Measurements from ENCODE around the gene TTC34. TPM values are rescaled to one million over a fixed set of nuclear protein-coding genes. Genes with fewer than 3 reads are reported as not detected.
"Not testable (repeated sequence)": the region's sequence is repeated elsewhere in the genome, so short reads cannot be mapped to it uniquely, and the experiment has no call there.

TTC34 gene
- total RNA-seq, 2 donors from 2014 or later: under 0.01 to 0.52 TPM

- no peaks in the 10 kb centered on the region for H3K9me3 ChIP-seq
These were observed 18.4 kb downstream of the TTC34 start for GRCh38 chr1:2783069-2783434.

GRCh38 chr1:2781627-2782026, 19.9 kb downstream of the TTC34 start:
- H3K4me3 ChIP-seq: no peak overlapping the region
- WGBS, 2 donors: 52 to 60% methylated on average over 2 of the region's 2 CpGs
- intact Hi-C loops (cut with DNase I): no loop called here
- H3K27ac ChIP-seq: no peak overlapping the region
- H3K4me1 ChIP-seq: no peaks in the 10 kb centered on the region
- peaks cover 0 to 13% of the 10 kb centered on the region in 2 donors for H3K27me3 ChIP-seq
- no peak for ATAC-seq
- H3K36me3 ChIP-seq (replicated peaks in 1 of 2; ENCODE audit: insufficient read depth in 1 of 2, low read depth in 2 of 2): no peaks in the 10 kb centered on the region
- no peaks in the 10 kb centered on the region for H3K9me3 ChIP-seq
- TF ChIP-seq POLR2A (IDR thresholded peaks at IDR 0.05) (no peak), CTCF (IDR thresholded peaks at IDR 0.05) (no peak)
- DNase-seq: no peak

More at GRCh38 chr1:2783069-2783434, 18.4 kb downstream of the TTC34 start:
- Histone ChIP-seq H3K4me3 (no peak overlapping the region), H3K36me3 (replicated peaks in 1 of 2; ENCODE audit: insufficient read depth in 1 of 2, low read depth in 2 of 2) (no peaks in the 10 kb centered on the region), H3K4me1 (no peaks in the 10 kb centered on the region), H3K27me3 (peaks cover 0 to 13% of the 10 kb centered on the region in 2 donors), H3K27ac (no peak overlapping the region)
- intact Hi-C loops (cut with DNase I): no loop called here
- DNase-seq (no peak), ATAC-seq (no peak)
- WGBS, 2 donors: 70 to 84% methylated on average over 4 to 5 of the region's 5 CpGs
- TF ChIP-seq CTCF (IDR thresholded peaks at IDR 0.05) (no peak), POLR2A (IDR thresholded peaks at IDR 0.05) (no peak)

GRCh38 chr1:2778220-2778592, 23.3 kb downstream of the TTC34 start:
- no peak for ATAC-seq
- no peak for DNase-seq
- 0 to 14% methylated on average over 1 to 3 of the region's 3 CpGs for WGBS, 2 donors

GRCh38 chr1:2777424-2778219, 23.9 kb downstream of the TTC34 start:
- Histone ChIP-seq H3K27ac (no peak overlapping the region), H3K4me1 (no peaks in the 10 kb centered on the region), H3K36me3 (replicated peaks in 1 of 2; ENCODE audit: insufficient read depth in 1 of 2, low read depth in 2 of 2) (no peaks in the 10 kb centered on the region), H3K27me3 (no peaks in the 10 kb centered on the region), H3K9me3 (no peaks in the 10 kb centered on the region), H3K4me3 (no peak overlapping the region)
- DNase-seq: no peak
- WGBS, 2 donors: 8 to 43% methylated on average over 2 to 10 of the region's 12 CpGs
- TF ChIP-seq CTCF (IDR thresholded peaks at IDR 0.05) (no peak), POLR2A (IDR thresholded peaks at IDR 0.05) (no peak)
- intact Hi-C loops (cut with DNase I): no loop called here
- ATAC-seq: no peak

More at GRCh38 chr1:2778220-2778592, 23.3 kb downstream of the TTC34 start:
- Histone ChIP-seq H3K36me3 (replicated peaks in 1 of 2; ENCODE audit: insufficient read depth in 1 of 2, low read depth in 2 of 2) (no peaks in the 10 kb centered on the region), H3K4me1 (no peaks in the 10 kb centered on the region), H3K9me3 (no peaks in the 10 kb centered on the region), H3K27ac (no peak overlapping the region), H3K27me3 (peaks cover 0 to 2% of the 10 kb centered on the region in 2 donors), H3K4me3 (no peak overlapping the region)
- intact Hi-C loops (cut with DNase I): no loop called here
- TF ChIP-seq POLR2A (IDR thresholded peaks at IDR 0.05) (no peak), CTCF (IDR thresholded peaks at IDR 0.05) (no peak)

- intact Hi-C loops (cut with DNase I); H3K27me3 ChIP-seq: not testable (repeated sequence)
- 23 to 43% methylated on average over 3 of the region's 4 CpGs for WGBS, 2 donors
These were observed 26.2 kb downstream of the TTC34 start for GRCh38 chr1:2775333-2775732.

GRCh38 chr1:2768052-2768451, 33.4 kb downstream of the TTC34 start:
- WGBS, 2 donors: 42% methylated on average over 8 of the region's 8 CpGs; no CpG with 5 or more reads in 1 of the 2 donors
- intact Hi-C loops (cut with DNase I); H3K36me3 ChIP-seq (replicated peaks in 1 of 2; ENCODE audit: insufficient read depth in 1 of 2, low read depth in 2 of 2): not testable (repeated sequence)

More at GRCh38 chr1:2775333-2775732, 26.2 kb downstream of the TTC34 start:
- H3K4me1 ChIP-seq; H3K36me3 ChIP-seq (replicated peaks in 1 of 2; ENCODE audit: insufficient read depth in 1 of 2, low read depth in 2 of 2); ATAC-seq; DNase-seq; H3K9me3 ChIP-seq; H3K27ac ChIP-seq; H3K4me3 ChIP-seq: not testable (repeated sequence)

GRCh38 chr1:2759433-2759832, 42.1 kb downstream of the TTC34 start:
- WGBS, 2 donors: 38 to 39% methylated on average over 7 to 8 of the region's 13 CpGs
- intact Hi-C loops (cut with DNase I); H3K27ac ChIP-seq; ATAC-seq; H3K27me3 ChIP-seq; H3K9me3 ChIP-seq; DNase-seq; H3K4me1 ChIP-seq; H3K36me3 ChIP-seq (replicated peaks in 1 of 2; ENCODE audit: insufficient read depth in 1 of 2, low read depth in 2 of 2); H3K4me3 ChIP-seq: not testable (repeated sequence)

More at GRCh38 chr1:2768052-2768451, 33.4 kb downstream of the TTC34 start:
- H3K4me3 ChIP-seq, DNase-seq, ATAC-seq, H3K4me1 ChIP-seq, H3K27me3 ChIP-seq, H3K9me3 ChIP-seq, H3K27ac ChIP-seq: not testable (repeated sequence)

- 35% methylated on average over 4 of the region's 13 CpGs; no CpG with 5 or more reads in 1 of the 2 donors for WGBS, 2 donors
These were observed 44.0 kb downstream of the TTC34 start for GRCh38 chr1:2757519-2757918.

More at GRCh38 chr1:2757519-2757918, 44.0 kb downstream of the TTC34 start:
- H3K4me3 ChIP-seq; ATAC-seq; H3K27ac ChIP-seq; H3K9me3 ChIP-seq; H3K36me3 ChIP-seq (replicated peaks in 1 of 2; ENCODE audit: insufficient read depth in 1 of 2, low read depth in 2 of 2); DNase-seq; intact Hi-C loops (cut with DNase I); H3K27me3 ChIP-seq; H3K4me1 ChIP-seq: not testable (repeated sequence)
